ENCODE results near the gene DMAC1.

DNA sequence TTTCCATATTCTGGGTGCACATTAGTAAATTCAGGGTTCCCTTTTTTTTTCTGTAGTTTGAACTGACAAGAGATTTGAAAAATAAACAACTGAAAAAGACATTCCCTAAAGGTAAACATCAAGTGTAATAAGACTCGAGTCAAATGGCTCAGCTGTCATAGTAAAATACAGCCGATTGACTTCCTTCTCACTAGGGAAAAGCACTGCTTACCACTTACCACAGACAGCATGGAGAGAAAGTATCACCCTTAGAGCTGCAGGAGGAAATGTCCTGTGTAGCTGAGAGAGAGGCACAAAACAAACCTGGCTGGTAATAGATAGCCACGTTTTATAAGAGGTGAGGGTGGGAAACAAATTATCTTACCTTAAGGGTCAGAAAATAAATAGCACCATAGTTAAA is 12.1 kb upstream of the DMAC1 start:
- TF ChIP-seq SMC3 (conservative IDR thresholded peaks at IDR 0.05; ENCODE audit: poor library complexity) (no peak), POLR2AphosphoS5 (IDR thresholded peaks at IDR 0.05) (peak; percentile 75)
- TF ChIP-seq, protein P1, sequence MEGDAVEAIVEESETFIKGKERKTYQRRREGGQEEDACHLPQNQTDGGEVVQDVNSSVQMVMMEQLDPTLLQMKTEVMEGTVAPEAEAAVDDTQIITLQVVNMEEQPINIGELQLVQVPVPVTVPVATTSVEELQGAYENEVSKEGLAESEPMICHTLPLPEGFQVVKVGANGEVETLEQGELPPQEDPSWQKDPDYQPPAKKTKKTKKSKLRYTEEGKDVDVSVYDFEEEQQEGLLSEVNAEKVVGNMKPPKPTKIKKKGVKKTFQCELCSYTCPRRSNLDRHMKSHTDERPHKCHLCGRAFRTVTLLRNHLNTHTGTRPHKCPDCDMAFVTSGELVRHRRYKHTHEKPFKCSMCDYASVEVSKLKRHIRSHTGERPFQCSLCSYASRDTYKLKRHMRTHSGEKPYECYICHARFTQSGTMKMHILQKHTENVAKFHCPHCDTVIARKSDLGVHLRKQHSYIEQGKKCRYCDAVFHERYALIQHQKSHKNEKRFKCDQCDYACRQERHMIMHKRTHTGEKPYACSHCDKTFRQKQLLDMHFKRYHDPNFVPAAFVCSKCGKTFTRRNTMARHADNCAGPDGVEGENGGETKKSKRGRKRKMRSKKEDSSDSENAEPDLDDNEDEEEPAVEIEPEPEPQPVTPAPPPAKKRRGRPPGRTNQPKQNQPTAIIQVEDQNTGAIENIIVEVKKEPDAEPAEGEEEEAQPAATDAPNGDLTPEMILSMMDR (IDR thresholded peaks at IDR 0.05; ENCODE audit: poor library complexity, severe bottlenecking), result no peak

Data from neural cell (in vitro differentiated cells).